Adrenal gland (tissue), 12 donors: ENCODE results near the gene RANGAP1. TPM values are rescaled to one million over a fixed set of nuclear protein-coding genes. Genes with fewer than 3 reads are reported as not detected.
A peak's percentile ranks its signal among the peaks of the same experiment; 100 is the strongest.
"Not testable (repeated sequence)": the region's sequence is repeated elsewhere in the genome, so short reads cannot be mapped to it uniquely, and the experiment has no call there.

Experiments used
- DNase-seq, 7 donors: peaks; one replicate each; pipeline ENCODE4 v3.0.0-alpha.2; 2019 to 2020
- H3K27ac ChIP-seq, 5 donors: fragments of 200-600 bp; sonication (generic) in 4 of 5; 1 replicate in 3 of 5; 2 replicates in 2 of 5; pipeline versions ENCODE4 v1.5.1 to v1.8.0; 2016 to 2020; ENCODE audit warnings: mild to moderate bottlenecking in 1 of 5
- H3K27me3 ChIP-seq: fragments of 200-600 bp; 2 replicates; pipeline ENCODE4 v1.8.0; 2021
- H3K36me3 ChIP-seq, 2 donors: fragments of 200-600 bp; replicated peaks in 1 of 2; 1 replicate in 1 of 2; 2 replicates in 1 of 2; pipeline versions ENCODE4 v1.5.1 to v1.8.0; 2018 to 2022
- H3K4me1 ChIP-seq, 2 donors: fragments of 200-600 bp; replicated peaks in 1 of 2; 1 replicate in 1 of 2; 2 replicates in 1 of 2; pipeline versions ENCODE4 v1.5.1 to v1.8.0; 2018 to 2021
- H3K4me3 ChIP-seq, 4 donors: fragments of 200-600 bp; sonication (generic) in 3 of 4; one replicate each; pipeline ENCODE4 v1.5.1; 2016 to 2018
- H3K9me3 ChIP-seq, 3 donors: fragments of 200-600 bp; sonication (generic) in 1 of 3; replicated peaks in 1 of 3; 1 replicate in 2 of 3; 2 replicates in 1 of 3; pipeline versions ENCODE4 v1.5.1 to v1.8.0; 2016 to 2021
- POLR2A ChIP-seq, 2 donors: fragments of 450-650 bp; IDR thresholded peaks; one replicate each; pipeline ENCODE4 v1.6.1; 2017; ENCODE audit warnings: antibody characterized with exemption in 2 of 2, mild to moderate bottlenecking in 2 of 2, moderate library complexity in 1 of 2
- WGBS, 4 donors: extraction: QIAGEN DNeasy Blood & Tissue Kit in 2 of 4; methylation state at CpG; one replicate each; pipeline versions ENCODE4 v1.1.5 to v1.1.7; 2013 to 2017; 5-methylcytosine and 5-hydroxymethylcytosine counted together
- intact Hi-C, 2 donors: fragments of 100-400 bp; cut with DNase I; formaldehyde crosslinking; loops; one replicate each; pipeline versions ENCODE4 v1.14.1 to v1.15.0; 2022 to 2023
- polyA plus RNA-seq, 3 donors: library from polyadenylated mRNA; stranded (reverse); fragments of 200-250 nt in 2 of 3; fragments of 350-450 nt in 1 of 3; fragmentation: Illumina TruSeq in 1 of 3; extraction: RNeasy Lipid Tissue Mini Kit (QIAGEN cat#74804) in 1 of 3; gene quantifications; one replicate each; pipeline ENCODE4 v1.2.3, GENCODE V29; 2013 to 2014
- total RNA-seq, 9 donors: library from RNA; depleted of rRNA in 4 of 9; stranded (reverse); fragments of >200 nt in 4 of 9; fragments of 120-200 nt in 1 of 9; fragmentation: NEBNext Ultra II Directional in 1 of 9; extraction: Animal tissue kit (Norgen Biotek cat#: 25700) in 1 of 9; gene quantifications; one replicate each; pipeline versions ENCODE4 v1.1.0 to v1.2.4, GENCODE V29; 2013 to 2023
- TF ChIP-seq, protein P1 (sequence below), 6 experiments: fragments of 450-650 bp in 4 of 6; fragments of 200-600 bp in 2 of 6; sonication (generic) in 1 of 6; IDR thresholded peaks; 1 replicate in 5 of 6; 2 replicates in 1 of 6; pipeline versions ENCODE4 v1.5.1 to v1.8.0; 2016 to 2021; ENCODE audit warnings: antibody characterized with exemption in 6 of 6, mild to moderate bottlenecking in 2 of 6, moderate library complexity in 1 of 6
- donor health status: healthy with polysubstance abuse.
- donor health status: Bipolar disorder and iron deficiency.
- donor health status: DM: yes; HTN: yes; CAD: no.
- donor health status: DM: no; HTN: no; CAD: no.
- donor health status: DM: no; HTN: no; CAD: no.
- donor health status: DM: yes; HTN: yes; CAD: no.

RANGAP1 gene
- total and polyA plus RNA-seq, 12 donors = 56.6 to 134 (median 76.7) TPM

DNA sequence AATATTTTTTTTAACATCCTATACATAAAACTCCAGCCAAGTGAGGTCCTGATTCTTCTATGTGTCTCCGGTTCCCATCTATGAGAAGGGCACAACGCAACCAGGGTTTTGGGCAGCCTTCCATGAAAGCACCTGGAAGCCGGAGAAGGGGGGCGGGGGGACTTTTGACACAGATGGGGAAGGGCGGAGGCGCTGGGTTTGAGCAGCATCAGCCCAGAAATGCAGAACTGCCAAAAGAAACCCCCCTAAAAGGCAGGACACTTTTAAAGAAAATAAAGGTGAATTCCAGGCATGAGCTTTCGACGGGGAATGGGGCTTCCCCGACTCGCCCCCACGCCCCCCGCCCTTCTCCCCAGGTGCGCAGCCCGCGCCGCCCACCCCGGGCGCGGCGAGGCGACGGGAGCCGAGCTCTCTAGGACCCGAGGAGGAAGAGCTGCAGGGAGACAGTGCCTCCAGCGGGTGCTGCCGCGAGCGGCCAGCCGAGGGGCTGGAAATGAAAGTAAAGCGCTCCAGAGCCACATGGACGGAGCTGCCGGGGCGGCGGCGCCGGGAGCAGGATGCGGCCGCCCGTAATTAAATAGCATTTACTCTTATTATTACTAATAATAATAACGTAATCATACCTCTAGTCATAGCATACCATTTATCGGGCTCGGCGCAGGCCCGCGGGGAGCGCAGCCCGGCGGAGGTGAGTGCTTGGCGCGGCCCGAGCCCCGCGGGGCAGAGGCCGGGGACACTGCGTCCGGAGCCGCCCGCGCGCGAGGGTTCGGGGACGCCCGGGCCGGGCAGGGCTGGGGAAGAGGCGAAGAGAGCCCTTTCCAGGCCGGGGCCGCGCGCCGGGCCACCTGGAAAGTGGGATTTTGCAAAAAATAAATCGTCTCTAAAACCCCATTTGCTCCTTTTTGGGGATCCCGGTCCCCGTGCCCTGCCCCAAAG, 15.4 kb upstream of the RANGAP1 start, which contains the start of gene ZC3H7B:
TSS of gene ZC3H7B (plus strand) at position 441 of the 936 bp plus-strand sequence. CDS start 19,136 bp downstream, outside the sequence.
- DNase-seq = peak; percentile 78 to 89 (median 84)
- TF ChIP-seq, protein P1, sequence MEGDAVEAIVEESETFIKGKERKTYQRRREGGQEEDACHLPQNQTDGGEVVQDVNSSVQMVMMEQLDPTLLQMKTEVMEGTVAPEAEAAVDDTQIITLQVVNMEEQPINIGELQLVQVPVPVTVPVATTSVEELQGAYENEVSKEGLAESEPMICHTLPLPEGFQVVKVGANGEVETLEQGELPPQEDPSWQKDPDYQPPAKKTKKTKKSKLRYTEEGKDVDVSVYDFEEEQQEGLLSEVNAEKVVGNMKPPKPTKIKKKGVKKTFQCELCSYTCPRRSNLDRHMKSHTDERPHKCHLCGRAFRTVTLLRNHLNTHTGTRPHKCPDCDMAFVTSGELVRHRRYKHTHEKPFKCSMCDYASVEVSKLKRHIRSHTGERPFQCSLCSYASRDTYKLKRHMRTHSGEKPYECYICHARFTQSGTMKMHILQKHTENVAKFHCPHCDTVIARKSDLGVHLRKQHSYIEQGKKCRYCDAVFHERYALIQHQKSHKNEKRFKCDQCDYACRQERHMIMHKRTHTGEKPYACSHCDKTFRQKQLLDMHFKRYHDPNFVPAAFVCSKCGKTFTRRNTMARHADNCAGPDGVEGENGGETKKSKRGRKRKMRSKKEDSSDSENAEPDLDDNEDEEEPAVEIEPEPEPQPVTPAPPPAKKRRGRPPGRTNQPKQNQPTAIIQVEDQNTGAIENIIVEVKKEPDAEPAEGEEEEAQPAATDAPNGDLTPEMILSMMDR (IDR thresholded peaks at IDR 0.05) = peak; percentile 30 to 59 (median 51)
- TF ChIP-seq POLR2A (IDR thresholded peaks at IDR 0.05) = peak in 1 of 2 donors; percentile 76
- Histone ChIP-seq H3K4me1 (peaks cover 21 to 42% of the 10 kb centered on the region in 2 donors), H3K27ac (peak within 1 kb of the TSS; percentile 64 to 91 (median 85)), H3K36me3 (no peaks in the 10 kb centered on the region), H3K9me3 (no peaks in the 10 kb centered on the region), H3K27me3 (no peaks in the 10 kb centered on the region), H3K4me3 (peak within 1 kb of the TSS in 3 of 4 donors; percentile 88 to 92 (median 89))
- intact Hi-C loops = no loop called here
- WGBS, 4 donors = 0 to 1% (median 1%) methylated on average over 49 to 74 of the region's 74 CpGs

DNA sequence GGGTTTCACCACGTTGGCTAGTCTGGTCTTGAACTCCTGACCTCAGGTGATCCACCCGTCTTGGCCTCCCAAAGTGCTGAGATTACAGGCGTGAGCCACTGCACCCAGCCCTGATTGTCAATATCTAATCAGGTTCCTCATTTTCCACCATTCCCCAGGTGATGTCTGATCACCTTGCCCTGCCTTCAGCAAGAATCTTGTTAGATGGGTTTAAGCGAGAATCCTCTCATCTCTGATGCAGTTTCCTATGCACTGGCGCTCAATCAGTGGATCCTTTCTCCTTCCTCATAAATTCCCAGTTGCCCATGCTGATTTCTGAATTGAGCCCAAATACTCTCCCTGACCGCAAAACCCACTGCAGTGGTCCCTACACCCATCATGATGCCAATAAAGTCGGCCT, 14.7 kb upstream of the RANGAP1 start:
- Histone ChIP-seq H3K4me3 (peak overlapping the region in 1 of 4 donors; percentile 88), H3K27ac (no peak overlapping the region), H3K9me3 (no peaks in the 10 kb centered on the region), H3K36me3 (no peaks in the 10 kb centered on the region), H3K4me1 (peaks cover 18 to 35% of the 10 kb centered on the region in 2 donors), H3K27me3 (no peaks in the 10 kb centered on the region)
- intact Hi-C loops = no loop called here
- no peak for DNase-seq
- TF ChIP-seq, protein P1 (IDR thresholded peaks at IDR 0.05) = no peak
- TF ChIP-seq POLR2A (IDR thresholded peaks at IDR 0.05) = no peak
- WGBS, 4 donors = 52 to 56% (median 56%) methylated on average over 7 of the region's 7 CpGs

DNA sequence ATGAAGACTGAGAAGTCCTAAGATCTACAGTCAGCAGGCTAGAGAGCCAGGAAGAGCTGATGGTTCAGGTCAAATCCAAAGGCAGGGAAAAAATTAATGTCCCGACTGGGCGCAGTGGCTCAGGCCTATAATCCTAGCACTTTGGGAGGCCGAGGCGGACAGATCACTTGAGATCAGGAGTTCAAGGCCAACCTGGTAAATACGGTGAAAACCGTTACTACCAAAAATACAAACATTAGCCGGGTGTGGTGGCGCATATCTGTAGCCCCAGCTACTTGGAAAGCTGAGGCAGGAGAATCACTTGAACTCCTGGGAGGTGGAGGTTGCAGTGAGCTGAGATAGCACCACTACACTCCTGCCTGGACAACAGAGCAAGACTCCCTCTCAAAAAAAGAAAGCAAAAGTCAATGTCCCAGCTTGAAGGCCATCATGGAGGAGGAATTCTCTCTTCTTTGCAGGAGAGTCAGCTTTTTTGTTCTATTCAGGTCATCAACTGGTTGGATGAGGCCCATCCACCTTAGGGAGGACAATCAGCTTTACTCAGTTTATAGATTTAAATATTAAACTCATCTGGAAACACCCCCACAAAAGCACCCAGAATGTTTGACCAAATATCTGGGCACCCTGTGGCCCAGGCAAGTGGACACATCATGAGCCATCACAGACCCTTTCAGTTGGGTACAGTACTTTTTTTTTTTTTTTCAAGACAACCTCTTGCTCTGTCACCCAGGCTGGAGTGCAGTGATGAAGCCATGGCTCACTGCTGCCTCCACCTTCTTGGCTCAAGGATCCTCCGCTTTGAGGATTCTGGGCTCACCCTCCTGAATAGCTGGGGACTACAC, 11.1 kb upstream of the RANGAP1 start:
- Histone ChIP-seq H3K9me3 (no peaks in the 10 kb centered on the region), H3K36me3 (no peaks in the 10 kb centered on the region), H3K4me1 (peaks cover 0 to 6% of the 10 kb centered on the region in 2 donors), H3K27me3 (no peaks in the 10 kb centered on the region), H3K27ac (no peak overlapping the region), H3K4me3 (no peak overlapping the region)
- 91 to 96% (median 91%) methylated on average over 9 of the region's 9 CpGs for WGBS, 4 donors
- no peak for DNase-seq
- no peak for TF ChIP-seq POLR2A (IDR thresholded peaks at IDR 0.05)
- TF ChIP-seq, protein P1 (IDR thresholded peaks at IDR 0.05) = no peak
- intact Hi-C loops = no loop called here

DNA sequence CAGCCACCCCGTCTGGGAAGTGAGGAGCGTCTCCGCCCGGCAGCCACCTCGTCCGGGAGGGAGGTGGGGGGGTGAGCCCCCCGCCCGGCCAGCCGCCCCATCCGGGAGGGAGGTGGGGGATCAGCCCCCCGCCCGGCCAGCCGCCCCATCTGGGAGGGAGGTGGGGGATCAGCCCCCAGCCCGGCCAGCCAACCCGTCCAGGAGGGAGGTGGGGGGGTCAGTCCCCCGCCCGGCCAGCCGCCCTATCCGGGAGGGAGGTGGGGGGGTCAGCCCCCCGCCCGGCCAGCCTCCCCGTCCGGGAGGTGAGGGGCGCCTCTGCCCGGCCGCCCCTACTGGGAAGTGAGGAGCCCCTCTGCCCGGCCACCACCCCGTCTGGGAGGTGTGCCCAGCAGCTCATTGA, 8.8 kb upstream of the RANGAP1 start:
- H3K9me3 ChIP-seq, H3K4me3 ChIP-seq, H3K27me3 ChIP-seq, H3K4me1 ChIP-seq, H3K36me3 ChIP-seq, H3K27ac ChIP-seq, intact Hi-C loops, DNase-seq: not testable (repeated sequence)
- 91 to 94% methylated on average over 10 to 16 of the region's 28 CpGs; no CpG with 5 or more reads in 2 of the 4 donors for WGBS, 4 donors
